ENCODE results near the gene MRPS25. TPM values are rescaled to one million over a fixed set of nuclear protein-coding genes. Genes with fewer than 3 reads are reported as not detected.
A peak's percentile ranks its signal among the peaks of the same experiment; 100 is the strongest.

The MRPS25 gene
- total RNA-seq, 1 experiment from 2014 or later, result 53.2 TPM

DNA sequence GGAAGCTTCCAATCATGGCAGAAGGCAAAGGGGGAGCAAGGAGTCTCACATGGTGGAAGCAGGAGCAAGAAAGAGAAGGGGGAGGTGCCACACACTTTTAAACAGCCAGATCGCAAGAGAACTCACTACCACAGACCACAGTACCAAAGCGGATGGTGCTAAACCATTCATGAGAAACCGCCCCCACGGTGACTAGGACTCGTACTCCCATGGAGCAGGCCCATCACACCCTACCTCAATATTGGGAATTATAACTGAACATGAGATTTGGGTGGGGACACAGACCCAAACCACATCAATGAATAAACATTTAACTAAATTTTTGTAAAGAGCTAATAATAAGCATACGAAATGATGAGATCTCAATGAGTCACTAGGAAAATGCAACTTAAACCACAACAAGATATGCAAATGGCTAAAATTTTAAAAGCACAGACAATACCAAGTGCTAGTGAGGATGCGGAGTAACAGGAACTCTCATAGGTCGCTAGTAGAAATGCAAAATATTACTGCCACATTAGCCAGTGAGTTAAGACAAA, 10.0 kb downstream of the MRPS25 start:
- no peak overlapping the region for H2BK15ac ChIP-seq (ENCODE audit: low read depth, low read length)
- no peaks in the 10 kb centered on the region for H4K20me1 ChIP-seq (ENCODE audit: control insufficient read depth, insufficient read depth, insufficient read length)
- H2BK5ac ChIP-seq (ENCODE audit: insufficient read length, low read length), result no peak overlapping the region
- H3T11ph ChIP-seq (ENCODE audit: low read length), result no peak overlapping the region
- H4K8ac ChIP-seq (replicated peaks; ENCODE audit: insufficient read length, low read depth, low read length), result no peak overlapping the region
- no peaks in the 10 kb centered on the region for H3K27me3 ChIP-seq (ENCODE audit: insufficient read depth, low read length)
- no peak overlapping the region for H2AFZ ChIP-seq (ENCODE audit: low read length)
- no peak overlapping the region for H2BK20ac ChIP-seq (ENCODE audit: low read depth, low read length, poor library complexity, severe bottlenecking)
- H4K5ac ChIP-seq (ENCODE audit: insufficient read length, low read depth, low read length), result no peak overlapping the region
- no peak overlapping the region for H2AK5ac ChIP-seq (ENCODE audit: insufficient read length, low read length)
- no peaks in the 10 kb centered on the region for H3K79me1 ChIP-seq (ENCODE audit: insufficient read depth, low read depth, low read length, poor library complexity, severe bottlenecking)
- Mint-ChIP-seq H3K9me3 (no peaks in the 10 kb centered on the region), H3K27ac (peak overlapping the region in 2 of 3 experiments; percentile 58 to 80; a peak in 2 of 7 replicates), H3K36me3 (ENCODE audit: insufficient read depth in 1 of 3, low read depth in 3 of 3) (peaks cover 34 to 89% (median 74%) of the 10 kb centered on the region in 3 experiments; a peak in 6 of 7 replicates), H3K4me3 (no peak overlapping the region), H3K4me1 (peaks cover 7 to 10% of the 10 kb centered on the region in 2 experiments; a peak in 3 of 4 replicates), H3K27me3 (ENCODE audit: low read depth) (no peaks in the 10 kb centered on the region)
- H3K27ac ChIP-seq (ENCODE audit: insufficient read length, low read depth, low read length), result no peak overlapping the region
- H3K23me2 ChIP-seq (ENCODE audit: insufficient read length, low read depth, low read length, poor library complexity, severe bottlenecking), result no peaks in the 10 kb centered on the region
- no peaks in the 10 kb centered on the region for H3K9me3 ChIP-seq (ENCODE audit: control insufficient read depth, low read depth, low read length)
- peaks cover 6% of the 10 kb centered on the region; the same call in 1 of the 2 replicates for H3K79me2 ChIP-seq (ENCODE audit: insufficient read depth, low read length)
- no peak overlapping the region for H4K91ac ChIP-seq (ENCODE audit: insufficient read length, low read depth, low read length)
- no CpG with 5 or more reads among the region's 8 CpGs for WGBS (ENCODE audit: extremely low coverage, insufficient read length, low lambda C conversion rate)
- no peaks in the 10 kb centered on the region for H3K4me1 ChIP-seq (ENCODE audit: insufficient read depth, low read length)
- no peak overlapping the region for H3K4ac ChIP-seq (ENCODE audit: low read depth, low read length)
- no peak for DNase-seq
- H3K23ac ChIP-seq (ENCODE audit: insufficient read length, low read depth, low read length), result no peak overlapping the region
- H3K18ac ChIP-seq (ENCODE audit: insufficient read length, low read depth, low read length), result no peak overlapping the region
- TF ChIP-seq, protein P1, sequence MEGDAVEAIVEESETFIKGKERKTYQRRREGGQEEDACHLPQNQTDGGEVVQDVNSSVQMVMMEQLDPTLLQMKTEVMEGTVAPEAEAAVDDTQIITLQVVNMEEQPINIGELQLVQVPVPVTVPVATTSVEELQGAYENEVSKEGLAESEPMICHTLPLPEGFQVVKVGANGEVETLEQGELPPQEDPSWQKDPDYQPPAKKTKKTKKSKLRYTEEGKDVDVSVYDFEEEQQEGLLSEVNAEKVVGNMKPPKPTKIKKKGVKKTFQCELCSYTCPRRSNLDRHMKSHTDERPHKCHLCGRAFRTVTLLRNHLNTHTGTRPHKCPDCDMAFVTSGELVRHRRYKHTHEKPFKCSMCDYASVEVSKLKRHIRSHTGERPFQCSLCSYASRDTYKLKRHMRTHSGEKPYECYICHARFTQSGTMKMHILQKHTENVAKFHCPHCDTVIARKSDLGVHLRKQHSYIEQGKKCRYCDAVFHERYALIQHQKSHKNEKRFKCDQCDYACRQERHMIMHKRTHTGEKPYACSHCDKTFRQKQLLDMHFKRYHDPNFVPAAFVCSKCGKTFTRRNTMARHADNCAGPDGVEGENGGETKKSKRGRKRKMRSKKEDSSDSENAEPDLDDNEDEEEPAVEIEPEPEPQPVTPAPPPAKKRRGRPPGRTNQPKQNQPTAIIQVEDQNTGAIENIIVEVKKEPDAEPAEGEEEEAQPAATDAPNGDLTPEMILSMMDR (conservative IDR thresholded peaks at IDR 0.05), result no peak
- H3K9ac ChIP-seq (ENCODE audit: extremely low read depth, insufficient read length, low read length), result no peak overlapping the region
- no peak overlapping the region for H2BK120ac ChIP-seq (ENCODE audit: low read depth, low read length, poor library complexity, severe bottlenecking)
- H3K56ac ChIP-seq (ENCODE audit: insufficient read length, low read depth, low read length), result no peak overlapping the region
- H3K4me2 ChIP-seq (ENCODE audit: insufficient read depth, insufficient read length, low read length), result no peak overlapping the region
- H3K14ac ChIP-seq (ENCODE audit: insufficient read depth, low read length), result no peak overlapping the region
- H2BK12ac ChIP-seq (ENCODE audit: insufficient read length, low read depth, low read length), result no peak overlapping the region

Data from H9 (cell line).